HG02885 (cell line): ENCODE results near the gene ARID1B.
A peak's percentile ranks its signal among the peaks of the same experiment; 100 is the strongest.

ENCODE experiments used
- ATAC-seq: cut with Tn5 transposase; IDR thresholded peaks from one replicate; pipeline ENCODE4 v1.9.1; 2021; ENCODE audit warnings: mild to moderate bottlenecking; ENCODE audit not compliant: unreplicated experiment, poor library complexity

The ARID1B gene

DNA sequence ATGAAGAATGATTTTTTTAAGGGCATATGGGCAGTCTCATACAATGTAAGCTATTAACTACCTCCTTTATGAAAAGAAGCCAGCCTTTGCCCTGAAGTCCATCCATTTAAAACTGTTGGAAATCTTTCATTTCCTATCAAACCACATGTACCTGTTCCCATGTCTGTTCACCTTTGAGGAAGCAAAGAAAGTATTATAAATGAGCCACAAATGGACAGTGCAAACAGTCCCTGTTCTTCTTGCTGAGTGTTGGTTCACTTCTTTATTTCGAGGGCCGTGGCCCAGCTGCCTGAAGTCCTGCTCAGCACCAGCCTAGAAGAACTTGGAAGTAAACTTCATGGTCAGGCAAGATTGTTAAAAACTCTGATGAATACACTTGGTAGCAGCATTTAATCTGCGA is 433.8 kb downstream of the ARID1B start:
- no peak for ATAC-seq

GRCh38 chr6:157211603-157212455 is 434.7 kb downstream of the ARID1B start:
- no peak for ATAC-seq

- no peak for ATAC-seq
Measured at GRCh38 chr6:157213426-157213825, 436.2 kb downstream of the ARID1B start.

- no peak for ATAC-seq
Measured at GRCh38 chr6:157213907-157214565, 436.9 kb downstream of the ARID1B start.

GRCh38 chr6:157215717-157216116 is 438.5 kb downstream of the ARID1B start:
- ATAC-seq = no peak

GRCh38 chr6:157216570-157216969 is 439.4 kb downstream of the ARID1B start:
- ATAC-seq = no peak

DNA sequence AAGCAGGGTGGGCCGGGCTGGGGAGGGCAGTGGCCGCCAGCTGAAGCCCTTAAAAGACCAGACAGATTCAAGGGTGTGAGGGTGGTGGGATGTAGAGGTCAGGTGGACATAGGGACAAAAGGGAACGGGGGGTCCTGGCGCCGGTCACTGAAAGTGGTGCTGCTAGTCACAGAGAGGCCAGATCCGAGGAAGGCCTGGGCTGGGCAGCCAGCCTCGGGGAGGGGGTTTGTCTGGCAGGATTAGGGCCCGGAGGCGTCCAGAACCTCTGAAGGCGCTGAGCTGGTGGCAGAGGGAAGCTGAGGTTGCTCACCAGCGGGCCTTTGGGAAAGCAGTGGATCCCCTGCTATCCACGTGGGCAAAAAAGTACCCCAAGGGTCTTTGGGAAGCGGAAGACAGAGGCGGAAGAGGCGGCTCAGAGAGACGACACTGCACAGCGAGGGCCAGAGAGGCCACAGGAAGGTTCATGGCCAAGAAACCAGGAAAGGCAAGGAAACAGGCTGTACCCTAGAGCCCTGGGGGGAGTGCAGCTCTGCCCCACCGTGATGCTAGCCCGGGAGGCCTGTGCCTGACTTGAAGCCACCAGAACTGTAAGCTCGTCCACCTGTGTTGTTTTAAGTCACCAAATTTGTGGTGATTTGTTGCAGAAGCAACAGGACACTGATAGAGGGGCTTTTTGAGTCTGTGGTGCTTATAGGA is 440.2 kb downstream of the ARID1B start:
- no peak for ATAC-seq

GRCh38 chr6:157217894-157218370 is 440.8 kb downstream of the ARID1B start:
- no peak for ATAC-seq

- ATAC-seq = no peak
Measured at GRCh38 chr6:157218371-157219198, 441.4 kb downstream of the ARID1B start.

DNA sequence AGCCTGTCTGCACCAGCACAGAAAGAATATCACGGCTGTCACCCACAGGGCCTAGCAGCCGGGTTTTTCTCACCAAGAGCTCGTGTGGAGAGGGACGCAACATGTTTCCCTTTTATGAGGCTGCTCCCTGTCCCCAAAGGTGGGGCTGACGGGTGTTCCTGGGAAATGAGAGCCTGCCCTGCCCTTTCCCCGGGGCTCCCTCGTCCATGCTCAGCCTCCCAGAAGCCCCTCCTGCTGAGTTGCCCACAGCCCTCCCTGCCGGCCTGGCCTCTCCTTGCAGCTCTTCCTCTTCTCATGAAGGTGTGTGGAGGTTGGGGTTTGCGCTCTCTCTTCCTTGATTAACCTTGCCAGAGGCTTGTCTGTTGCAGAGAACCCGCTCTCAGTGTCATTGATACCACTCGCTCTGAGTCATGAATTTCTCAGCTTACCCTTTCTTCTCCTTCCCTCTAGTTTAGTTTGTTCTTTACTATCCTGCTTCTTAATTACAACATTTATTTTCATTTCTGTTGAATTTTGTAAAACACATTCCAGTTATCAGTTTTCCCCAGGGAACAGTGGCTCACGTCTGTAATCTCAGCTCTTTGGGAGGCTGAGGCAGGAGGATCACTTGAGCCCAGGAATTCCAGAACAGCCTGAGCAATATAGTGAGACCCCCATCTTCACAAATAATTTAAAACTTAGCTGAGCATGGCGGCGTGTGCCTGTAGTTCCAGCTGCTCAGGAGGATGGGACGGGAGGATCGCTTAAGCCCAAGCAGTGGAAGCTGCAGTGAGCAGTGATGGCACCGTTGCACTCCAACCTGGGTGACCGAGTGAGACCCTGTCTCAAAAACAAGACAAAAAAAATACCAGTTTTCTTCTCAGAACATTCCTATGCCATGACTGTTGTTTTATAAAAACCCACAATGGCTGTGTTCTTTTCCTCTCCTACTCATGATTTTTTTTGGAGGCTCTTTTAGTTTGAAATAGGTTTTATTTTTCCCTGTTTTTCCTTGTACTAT is 442.3 kb downstream of the ARID1B start:
- ATAC-seq = no peak

DNA sequence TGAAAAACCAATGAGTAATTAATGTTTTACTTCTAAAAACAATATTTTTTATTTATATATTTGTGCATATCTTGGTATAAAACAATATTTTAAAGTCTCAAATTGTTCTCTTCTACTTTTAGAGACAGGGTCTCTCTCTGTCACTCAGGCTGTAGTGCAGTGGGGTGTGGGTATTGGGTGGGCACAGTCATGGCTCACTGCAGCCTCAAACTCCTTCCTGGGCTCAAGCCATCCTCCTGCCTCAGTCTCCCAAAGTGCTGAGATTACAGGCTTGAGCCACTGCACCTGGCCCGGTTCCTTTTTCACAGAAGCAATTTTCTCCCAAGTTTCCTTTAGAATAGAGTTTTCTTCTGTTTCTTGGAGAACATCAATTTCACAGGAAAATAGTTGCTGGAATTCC is 443.3 kb downstream of the ARID1B start:
- ATAC-seq = no peak

DNA sequence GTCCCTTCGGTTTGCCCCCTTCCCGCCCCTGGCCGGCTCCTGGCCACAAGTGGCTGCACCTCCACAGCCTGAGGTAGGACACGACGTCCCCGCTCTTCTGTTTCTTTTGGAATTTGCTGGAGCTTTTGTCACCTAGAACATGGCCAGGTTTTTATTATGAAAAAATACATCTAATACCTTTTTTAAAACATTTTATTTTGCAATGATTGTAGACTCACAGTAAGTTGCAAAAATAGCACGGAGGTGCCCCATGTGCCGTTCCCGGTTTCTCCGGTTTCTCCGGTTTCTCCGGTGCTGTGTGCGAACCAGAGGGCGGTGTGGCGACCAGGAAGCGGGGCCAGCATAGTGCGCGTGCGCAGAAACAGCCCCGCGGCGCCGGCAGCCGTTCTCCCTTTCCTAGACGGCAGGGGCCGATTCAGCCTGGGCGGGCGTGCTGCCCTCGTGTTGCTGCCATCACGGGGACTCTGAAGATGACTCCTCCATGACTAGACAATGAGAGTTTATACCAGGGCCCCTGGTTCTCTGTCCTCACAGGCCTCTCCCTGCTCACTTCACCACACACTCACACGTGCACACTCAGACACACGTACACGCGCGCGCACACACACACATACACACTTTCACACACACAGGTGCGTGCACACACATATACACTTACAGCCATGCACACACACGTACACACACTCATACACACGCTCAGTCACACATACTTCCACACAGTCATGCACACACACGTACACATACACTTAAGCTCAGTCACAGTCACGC is 444.1 kb downstream of the ARID1B start:
- peak; percentile 64 for ATAC-seq

DNA sequence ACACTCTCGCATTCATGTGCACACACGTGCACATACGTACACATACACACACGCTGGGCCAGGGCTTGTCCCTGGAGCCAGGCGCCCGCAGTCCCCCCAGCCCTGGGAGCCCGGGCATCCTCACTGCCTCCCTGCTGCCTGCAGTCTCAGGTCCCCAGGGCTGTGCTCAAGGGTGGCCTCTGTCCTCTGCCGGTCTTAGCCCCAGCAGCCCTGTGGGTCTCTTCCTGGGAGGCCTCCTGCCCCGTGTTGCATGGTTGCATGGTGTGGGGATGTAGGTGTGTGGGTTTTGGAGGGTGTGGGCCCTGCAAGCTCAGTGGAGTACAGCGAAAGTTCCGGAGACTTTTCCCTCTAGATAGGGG is 444.6 kb downstream of the ARID1B start:
- ATAC-seq = no peak

DNA sequence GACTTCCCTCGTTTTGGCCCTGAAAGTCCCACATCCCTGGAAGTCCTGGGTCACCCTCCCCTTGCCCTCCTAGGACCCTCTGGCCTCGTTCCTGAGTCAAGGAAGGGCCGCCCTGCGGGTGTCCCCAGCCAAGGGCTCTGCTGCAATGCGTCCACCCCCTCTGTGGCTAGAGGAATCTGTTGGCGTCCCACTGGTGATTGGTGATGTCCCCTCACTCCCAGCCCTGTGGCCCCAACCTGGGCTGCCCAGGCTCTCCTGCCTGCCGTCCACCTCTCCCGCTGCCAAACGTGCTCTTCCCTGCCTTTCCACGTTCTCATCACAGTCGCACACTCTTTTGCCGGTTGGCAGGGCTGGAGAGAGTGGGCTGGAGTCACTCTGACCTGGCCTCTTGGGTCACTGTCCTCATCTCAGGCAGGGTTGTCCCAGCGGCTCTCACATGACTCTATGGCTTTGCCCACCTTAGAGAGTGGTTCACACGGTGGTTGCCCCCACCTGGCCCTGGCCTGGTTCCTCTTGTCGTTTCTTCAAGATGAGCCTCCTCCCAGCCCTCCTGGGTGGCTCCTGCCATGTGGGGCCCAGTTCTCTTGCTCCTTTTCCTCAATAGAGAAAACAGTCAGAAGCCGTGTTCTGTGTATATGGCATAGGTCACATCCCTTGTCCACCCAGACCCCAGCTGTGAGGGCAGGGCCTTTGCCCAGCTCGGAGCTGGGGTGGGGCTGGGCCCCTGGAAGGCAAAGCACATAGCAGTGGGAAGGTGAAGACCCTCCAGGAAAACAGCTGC is 445.2 kb downstream of the ARID1B start:
- no peak for ATAC-seq

GRCh38 chr6:157223021-157223430 is 445.8 kb downstream of the ARID1B start:
- ATAC-seq = no peak

DNA sequence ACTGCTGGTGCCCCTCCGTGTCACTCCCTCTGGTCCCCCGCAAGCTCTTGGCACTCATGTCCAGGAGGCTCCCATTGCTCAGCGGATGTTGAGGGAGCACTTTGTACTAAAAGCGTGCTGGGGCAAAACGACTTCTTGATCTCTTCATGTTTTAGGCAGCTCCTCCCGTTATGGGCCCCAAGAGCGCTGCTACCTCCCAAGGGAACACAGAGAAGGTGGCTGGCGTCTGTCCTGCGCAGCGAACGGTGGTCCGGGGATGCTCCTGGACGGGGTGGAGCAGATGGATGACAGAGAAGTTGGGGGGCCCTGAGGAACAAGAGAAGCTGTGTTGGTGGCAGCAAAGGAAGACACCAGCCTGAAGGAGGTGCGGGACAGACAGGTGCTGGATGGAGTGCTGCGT is 446.3 kb downstream of the ARID1B start:
- ATAC-seq = no peak

DNA sequence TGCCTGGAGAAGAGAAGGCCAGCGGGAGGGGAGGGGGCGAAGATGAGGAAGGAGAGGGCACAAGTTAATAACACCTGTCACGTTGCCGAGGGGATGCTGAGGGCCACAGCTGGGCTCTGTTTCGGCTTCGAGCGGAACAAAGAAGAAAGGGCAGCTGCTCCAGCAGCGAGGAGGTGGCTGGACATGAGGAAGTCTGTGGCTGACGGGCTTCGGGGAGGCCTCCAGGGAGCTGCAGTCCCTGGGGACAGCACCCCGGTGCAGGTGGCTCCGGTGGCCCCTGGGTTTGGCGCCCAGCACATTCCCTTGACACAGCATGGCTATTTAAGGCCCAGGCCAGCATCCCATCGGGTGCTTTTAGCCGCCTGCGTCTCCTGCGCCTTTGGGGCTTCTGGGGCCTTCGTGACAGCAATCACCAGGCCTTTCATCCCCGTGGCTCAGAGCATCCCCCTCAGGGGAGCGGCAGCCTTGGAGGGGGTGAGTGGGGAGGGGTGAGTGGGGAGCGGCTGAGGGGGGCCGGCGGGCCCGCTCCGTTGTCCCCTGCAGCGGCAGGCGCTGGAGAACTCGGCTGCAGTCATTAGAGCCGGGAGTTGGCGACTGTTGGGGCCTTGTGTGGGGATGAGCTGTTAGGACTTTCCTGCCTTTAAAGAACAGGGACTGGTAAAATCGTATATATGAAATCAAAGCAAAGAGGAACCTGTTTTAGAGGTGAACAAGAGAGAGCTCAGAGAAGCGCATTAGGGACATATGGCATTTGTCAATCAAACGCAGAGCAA is 447.2 kb downstream of the ARID1B start:
- no peak for ATAC-seq
